ENCODE results near the gene C16orf74. TPM values are rescaled to one million over a fixed set of nuclear protein-coding genes. Genes with fewer than 3 reads are reported as not detected.
A peak's percentile ranks its signal among the peaks of the same experiment; 100 is the strongest.

The C16orf74 gene
- total and polyA plus RNA-seq, 2 experiments from 2014 or later = 5.3 to 7.8 TPM

DNA sequence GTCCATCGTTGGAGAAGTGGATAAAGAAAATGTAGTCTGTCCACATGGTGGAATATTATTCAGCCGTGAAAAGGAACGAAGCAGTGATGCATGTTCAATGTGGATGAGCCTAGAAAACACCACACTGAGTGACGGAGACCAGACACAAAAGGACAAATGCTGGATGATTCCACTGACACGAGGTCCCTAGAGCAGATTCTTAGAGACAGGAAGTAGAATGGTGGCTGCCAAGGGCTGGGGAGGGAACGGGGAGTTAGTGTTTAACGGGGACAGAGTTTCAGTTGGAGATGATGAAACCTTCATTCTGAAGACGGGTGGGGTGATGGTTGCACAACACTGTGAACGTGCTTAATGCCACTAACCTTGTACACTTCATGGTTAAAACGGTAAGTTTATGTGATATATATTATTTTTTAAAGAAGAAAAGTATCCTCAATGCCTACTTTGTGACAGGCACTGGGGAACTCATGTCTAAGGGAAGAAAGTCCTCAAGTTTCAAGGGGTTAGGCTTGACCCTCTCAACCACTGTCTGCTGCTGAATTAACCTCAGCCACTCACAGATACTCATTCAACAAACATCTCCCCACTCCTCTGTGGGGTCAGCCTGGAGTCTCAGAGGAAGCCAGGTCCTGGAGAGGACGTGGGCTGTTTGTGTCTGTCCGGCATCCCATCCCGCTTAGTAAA is 17.6 kb downstream of the C16orf74 start:
- H4K20me1 ChIP-seq (ENCODE audit: insufficient read depth, poor library complexity, severe bottlenecking) = no peaks in the 10 kb centered on the region

DNA sequence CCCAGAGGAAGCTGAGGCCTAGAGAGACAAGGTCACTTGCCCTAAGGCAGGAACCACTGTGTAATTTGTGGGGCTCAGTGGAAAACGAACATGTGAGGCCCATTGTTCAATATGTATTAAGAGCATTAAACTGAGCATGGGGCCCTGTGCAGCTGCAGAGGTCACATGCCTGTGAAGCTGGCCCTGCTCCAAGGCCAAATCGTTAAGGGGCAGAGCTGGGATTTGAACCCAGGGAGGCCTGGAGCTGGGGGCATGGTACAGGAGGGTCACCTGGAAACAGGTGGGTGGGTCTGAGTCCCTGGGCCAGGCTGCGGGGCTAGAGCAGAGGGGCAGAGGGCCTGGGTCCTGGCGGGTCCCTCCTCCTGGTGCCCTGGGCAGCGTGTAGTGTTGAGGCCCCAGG is 19.7 kb downstream of the C16orf74 start:
- WGBS (ENCODE audit: low lambda C conversion rate, missing lambda C conversion rate) = 81% methylated on average over 5 of the region's 5 CpGs
- no peaks in the 10 kb centered on the region for H3K79me2 ChIP-seq
- no peaks in the 10 kb centered on the region for H3K36me3 ChIP-seq (replicated peaks; ENCODE audit: insufficient read depth, low read depth)
- no peaks in the 10 kb centered on the region for H3K9me3 ChIP-seq (ENCODE audit: low read depth)
- no peak overlapping the region for H2AFZ ChIP-seq
- DNase-seq (ENCODE audit: low spot score) = no peak
- no peaks in the 10 kb centered on the region for H4K20me1 ChIP-seq (ENCODE audit: insufficient read depth, poor library complexity, severe bottlenecking)
- no peak overlapping the region for H3K27ac ChIP-seq
- H3K9me2 ChIP-seq (replicated peaks; ENCODE audit: insufficient read depth) = no peaks in the 10 kb centered on the region
- no peaks in the 10 kb centered on the region for H3K4me1 ChIP-seq (ENCODE audit: insufficient read depth)
- no peak overlapping the region for H3K4me3 ChIP-seq
- TF ChIP-seq EZH2phosphoT487 (IDR thresholded peaks at IDR 0.05; ENCODE audit: low read depth, severe bottlenecking, unreplicated experiment) = no peak
- TF ChIP-seq CTCF (IDR thresholded peaks at IDR 0.05; ENCODE audit: poor library complexity) = no peak
- no peak for TF ChIP-seq EZH2 (IDR thresholded peaks at IDR 0.05; ENCODE audit: borderline replicate concordance)
- H3K27me3 ChIP-seq = no peaks in the 10 kb centered on the region
- H3K4me2 ChIP-seq = no peak overlapping the region

More for the DNA sequence above, 17.6 kb downstream of the C16orf74 start:
- no peak overlapping the region for H3K4me2 ChIP-seq
- H3K9me3 ChIP-seq (ENCODE audit: low read depth) = no peaks in the 10 kb centered on the region
- no peaks in the 10 kb centered on the region for H3K9me2 ChIP-seq (replicated peaks; ENCODE audit: insufficient read depth)
- no peak overlapping the region for H2AFZ ChIP-seq
- WGBS (ENCODE audit: low lambda C conversion rate, missing lambda C conversion rate) = 66% methylated on average over 13 of the region's 13 CpGs
- no peaks in the 10 kb centered on the region for H3K4me1 ChIP-seq (ENCODE audit: insufficient read depth)
- H3K79me2 ChIP-seq = no peaks in the 10 kb centered on the region
- no peaks in the 10 kb centered on the region for H3K36me3 ChIP-seq (replicated peaks; ENCODE audit: insufficient read depth, low read depth)
- TF ChIP-seq CTCF (IDR thresholded peaks at IDR 0.05; ENCODE audit: poor library complexity) = no peak
- TF ChIP-seq EZH2phosphoT487 (IDR thresholded peaks at IDR 0.05; ENCODE audit: low read depth, severe bottlenecking, unreplicated experiment) = no peak
- TF ChIP-seq EZH2 (IDR thresholded peaks at IDR 0.05; ENCODE audit: borderline replicate concordance) = no peak
- H3K27ac ChIP-seq = peak overlapping the region; percentile 37
- peak; percentile 46 for DNase-seq (ENCODE audit: low spot score)
- no peaks in the 10 kb centered on the region for H3K27me3 ChIP-seq
- H3K4me3 ChIP-seq = no peak overlapping the region

DNA sequence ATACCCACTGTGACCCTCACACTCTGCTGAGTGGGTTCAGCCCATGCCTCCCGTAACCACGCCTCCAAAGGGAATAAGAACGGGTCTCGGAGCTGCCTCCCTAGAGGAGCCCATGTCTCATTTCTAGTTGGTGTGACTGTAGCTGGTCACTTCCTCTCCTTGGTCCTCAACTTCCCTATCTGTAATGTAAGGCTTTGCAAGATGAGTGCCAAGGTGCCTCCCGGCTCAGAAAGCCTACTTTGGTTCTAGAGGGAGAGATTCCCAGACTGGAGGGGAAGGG is 20.8 kb downstream of the C16orf74 start:
- no peaks in the 10 kb centered on the region for H3K79me2 ChIP-seq
- no peaks in the 10 kb centered on the region for H3K27me3 ChIP-seq
- H2AFZ ChIP-seq = no peak overlapping the region
- H3K4me3 ChIP-seq = no peak overlapping the region
- no peaks in the 10 kb centered on the region for H3K9me3 ChIP-seq (ENCODE audit: low read depth)
- no peaks in the 10 kb centered on the region for H4K20me1 ChIP-seq (ENCODE audit: insufficient read depth, poor library complexity, severe bottlenecking)
- no peaks in the 10 kb centered on the region for H3K9me2 ChIP-seq (replicated peaks; ENCODE audit: insufficient read depth)
- 90% methylated on average over 5 of the region's 5 CpGs for WGBS (ENCODE audit: low lambda C conversion rate, missing lambda C conversion rate)
- no peak overlapping the region for H3K27ac ChIP-seq
- TF ChIP-seq EZH2 (IDR thresholded peaks at IDR 0.05; ENCODE audit: borderline replicate concordance) (no peak), CTCF (IDR thresholded peaks at IDR 0.05; ENCODE audit: poor library complexity) (no peak), EZH2phosphoT487 (IDR thresholded peaks at IDR 0.05; ENCODE audit: low read depth, severe bottlenecking, unreplicated experiment) (no peak)
- no peak for DNase-seq (ENCODE audit: low spot score)
- H3K4me1 ChIP-seq (ENCODE audit: insufficient read depth) = no peaks in the 10 kb centered on the region
- no peak overlapping the region for H3K4me2 ChIP-seq
- H3K36me3 ChIP-seq (replicated peaks; ENCODE audit: insufficient read depth, low read depth) = no peaks in the 10 kb centered on the region
